ENCODE measurements around the gene ADCY2. TPM values are rescaled to one million over a fixed set of nuclear protein-coding genes. Genes with fewer than 3 reads are reported as not detected.

ADCY2 gene
- total and polyA plus RNA-seq, 11 donors = 0.04 to 0.96 (median 0.32) TPM

DNA sequence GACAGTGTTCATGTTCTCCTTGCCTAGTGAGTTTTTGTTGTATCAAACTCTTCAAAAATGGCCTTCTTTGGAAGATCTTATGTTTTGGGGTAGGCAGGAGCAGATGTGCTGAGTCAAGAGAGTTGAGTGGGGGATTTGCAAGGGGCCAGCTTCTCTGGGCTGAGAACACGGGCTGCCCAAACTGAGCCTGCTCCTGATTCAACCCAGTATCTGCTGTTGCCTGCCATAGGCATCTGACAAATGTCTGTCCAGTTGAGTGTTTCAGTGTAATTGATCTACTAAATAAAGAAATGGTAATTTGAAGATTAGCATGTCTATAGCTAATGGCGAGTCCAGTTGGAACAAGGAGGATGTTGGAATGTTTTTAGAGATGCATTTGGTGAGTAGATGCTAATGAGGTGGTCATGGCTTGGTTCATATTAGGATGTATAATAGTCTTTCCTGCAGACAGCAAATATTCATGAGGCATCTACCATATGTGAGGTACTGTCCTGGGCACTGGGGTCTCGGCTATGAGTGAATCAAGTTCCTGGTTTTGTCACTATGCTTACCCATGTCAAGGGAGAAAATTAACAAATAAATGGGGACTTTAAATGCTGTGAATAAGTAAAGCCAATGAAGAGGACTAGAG, 119.5 kb downstream of the ADCY2 start:
- Histone ChIP-seq H3K27me3 (no peaks in the 10 kb centered on the region), H3K9me3 (no peaks in the 10 kb centered on the region), H3K36me3 (no peaks in the 10 kb centered on the region), H3K4me1 (no peaks in the 10 kb centered on the region), H3K27ac (no peak overlapping the region), H3K4me3 (no peak overlapping the region)
- DNase-seq = no peak
- no peak for TF ChIP-seq POLR2A (IDR thresholded peaks at IDR 0.05)
- TF ChIP-seq, protein P1, sequence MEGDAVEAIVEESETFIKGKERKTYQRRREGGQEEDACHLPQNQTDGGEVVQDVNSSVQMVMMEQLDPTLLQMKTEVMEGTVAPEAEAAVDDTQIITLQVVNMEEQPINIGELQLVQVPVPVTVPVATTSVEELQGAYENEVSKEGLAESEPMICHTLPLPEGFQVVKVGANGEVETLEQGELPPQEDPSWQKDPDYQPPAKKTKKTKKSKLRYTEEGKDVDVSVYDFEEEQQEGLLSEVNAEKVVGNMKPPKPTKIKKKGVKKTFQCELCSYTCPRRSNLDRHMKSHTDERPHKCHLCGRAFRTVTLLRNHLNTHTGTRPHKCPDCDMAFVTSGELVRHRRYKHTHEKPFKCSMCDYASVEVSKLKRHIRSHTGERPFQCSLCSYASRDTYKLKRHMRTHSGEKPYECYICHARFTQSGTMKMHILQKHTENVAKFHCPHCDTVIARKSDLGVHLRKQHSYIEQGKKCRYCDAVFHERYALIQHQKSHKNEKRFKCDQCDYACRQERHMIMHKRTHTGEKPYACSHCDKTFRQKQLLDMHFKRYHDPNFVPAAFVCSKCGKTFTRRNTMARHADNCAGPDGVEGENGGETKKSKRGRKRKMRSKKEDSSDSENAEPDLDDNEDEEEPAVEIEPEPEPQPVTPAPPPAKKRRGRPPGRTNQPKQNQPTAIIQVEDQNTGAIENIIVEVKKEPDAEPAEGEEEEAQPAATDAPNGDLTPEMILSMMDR (IDR thresholded peaks at IDR 0.05) = no peak
- ATAC-seq = no peak
- intact Hi-C loops (cut with DNase I) = no loop called here
- WGBS, 4 donors = 67 to 78% (median 70%) methylated on average over 3 of the region's 3 CpGs

- DNase-seq (no peak), ATAC-seq (no peak)
- Histone ChIP-seq H3K36me3 (no peaks in the 10 kb centered on the region), H3K27me3 (no peaks in the 10 kb centered on the region), H3K9me3 (no peaks in the 10 kb centered on the region), H3K4me3 (no peak overlapping the region), H3K27ac (no peak overlapping the region), H3K4me1 (no peaks in the 10 kb centered on the region)
- TF ChIP-seq, protein P1 (IDR thresholded peaks at IDR 0.05) = no peak
- intact Hi-C loops (cut with DNase I) = no loop called here
- WGBS, 4 donors = 47 to 67% (median 59%) methylated on average over 2 of the region's 2 CpGs
These were observed 120.3 kb downstream of the ADCY2 start for GRCh38 chr5:7516253-7516652.

GRCh38 chr5:7517006-7517405, 121.1 kb downstream of the ADCY2 start:
- H3K27me3 ChIP-seq = no peaks in the 10 kb centered on the region
- no peak overlapping the region for H3K27ac ChIP-seq
- H3K4me1 ChIP-seq = no peaks in the 10 kb centered on the region
- no peak overlapping the region for H3K4me3 ChIP-seq
- H3K36me3 ChIP-seq = no peaks in the 10 kb centered on the region
- DNase-seq (no peak), ATAC-seq (no peak)
- no peaks in the 10 kb centered on the region for H3K9me3 ChIP-seq
- intact Hi-C loops (cut with DNase I) = no loop called here
- TF ChIP-seq, protein P1 (IDR thresholded peaks at IDR 0.05) = no peak
- TF ChIP-seq POLR2A (IDR thresholded peaks at IDR 0.05) = no peak
- 54 to 71% (median 64%) methylated on average over 3 of the region's 3 CpGs for WGBS, 4 donors

- intact Hi-C loops (cut with DNase I) = no loop called here
- no peak for TF ChIP-seq POLR2A (IDR thresholded peaks at IDR 0.05)
- TF ChIP-seq, protein P1 (IDR thresholded peaks at IDR 0.05) = no peak
These were observed 123.1 kb downstream of the ADCY2 start for GRCh38 chr5:7518947-7519560.

More at GRCh38 chr5:7518947-7519560, 123.1 kb downstream of the ADCY2 start:
- Histone ChIP-seq H3K27ac (no peak overlapping the region), H3K27me3 (no peaks in the 10 kb centered on the region), H3K4me3 (no peak overlapping the region), H3K36me3 (no peaks in the 10 kb centered on the region), H3K9me3 (no peaks in the 10 kb centered on the region), H3K4me1 (no peaks in the 10 kb centered on the region)
- 41 to 51% (median 46%) methylated on average over 11 of the region's 11 CpGs for WGBS, 4 donors
- DNase-seq = no peak
- ATAC-seq = no peak

All from heart left ventricle (tissue), 16 donors.